ES-I3 (cell line): ENCODE data around the gene CD69.

Experiments
- H3K36me3 ChIP-seq: 2 replicates; pipeline ENCODE4 v1.6.1; 2013; ENCODE audit warnings: mild to moderate bottlenecking, low read length, control low read depth, moderate library complexity; ENCODE audit not compliant: insufficient read depth
- H3K4me1 ChIP-seq: 2 replicates; pipeline ENCODE4 v1.6.1; 2013; ENCODE audit warnings: mild to moderate bottlenecking, control low read depth, low read length; ENCODE audit not compliant: insufficient read depth
- H3K9ac ChIP-seq: 2 replicates; pipeline ENCODE4 v1.6.1; 2013; ENCODE audit warnings: low read depth, mild to moderate bottlenecking, low read length, moderate library complexity
- H3K9me3 ChIP-seq: 2 replicates; pipeline ENCODE4 v1.6.1; 2013; ENCODE audit warnings: mild to moderate bottlenecking, low read length, moderate library complexity; ENCODE audit not compliant: control insufficient read depth, insufficient read depth

CD69 gene

DNA sequence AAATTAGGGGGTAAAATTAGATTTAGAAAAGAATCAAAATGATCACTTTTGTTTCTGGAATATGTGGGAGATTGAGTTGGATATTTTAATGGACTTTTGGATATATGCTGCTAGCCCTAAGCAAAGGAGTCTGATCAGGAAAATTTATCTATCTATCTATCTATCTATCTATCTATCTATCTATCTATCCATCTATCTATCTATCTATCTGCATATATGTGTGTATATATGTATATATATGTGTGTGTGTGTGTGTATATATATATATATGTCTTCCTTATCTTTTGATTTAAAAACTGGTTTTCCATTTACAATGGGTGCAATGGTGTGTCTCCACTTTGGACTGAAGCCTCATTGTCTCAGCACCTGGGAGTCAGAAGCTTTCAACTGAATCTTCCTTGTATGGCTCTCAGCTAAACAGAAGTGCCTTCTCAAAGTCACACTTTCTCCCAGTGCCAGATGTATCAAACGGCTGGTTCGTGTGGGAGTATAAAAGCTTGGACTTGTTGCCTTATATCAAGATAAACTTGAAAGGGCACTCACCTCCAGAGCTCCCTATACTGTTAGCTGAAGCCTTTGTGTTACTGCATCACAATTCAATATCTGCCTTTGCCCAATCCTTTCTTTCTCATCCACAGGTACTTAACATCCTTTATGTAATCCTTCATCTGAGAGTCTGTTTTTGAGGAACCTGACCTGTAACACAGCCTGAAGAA lies 31.6 kb upstream of the CD69 start:
- 0 out of 2 replicates have a peak, but pooled peaks cover under 1% of the 10 kb centered on the region for H3K4me1 ChIP-seq
- no peaks in the 10 kb centered on the region for H3K9me3 ChIP-seq
- no peaks in the 10 kb centered on the region for H3K36me3 ChIP-seq
- no peak overlapping the region for H3K9ac ChIP-seq

DNA sequence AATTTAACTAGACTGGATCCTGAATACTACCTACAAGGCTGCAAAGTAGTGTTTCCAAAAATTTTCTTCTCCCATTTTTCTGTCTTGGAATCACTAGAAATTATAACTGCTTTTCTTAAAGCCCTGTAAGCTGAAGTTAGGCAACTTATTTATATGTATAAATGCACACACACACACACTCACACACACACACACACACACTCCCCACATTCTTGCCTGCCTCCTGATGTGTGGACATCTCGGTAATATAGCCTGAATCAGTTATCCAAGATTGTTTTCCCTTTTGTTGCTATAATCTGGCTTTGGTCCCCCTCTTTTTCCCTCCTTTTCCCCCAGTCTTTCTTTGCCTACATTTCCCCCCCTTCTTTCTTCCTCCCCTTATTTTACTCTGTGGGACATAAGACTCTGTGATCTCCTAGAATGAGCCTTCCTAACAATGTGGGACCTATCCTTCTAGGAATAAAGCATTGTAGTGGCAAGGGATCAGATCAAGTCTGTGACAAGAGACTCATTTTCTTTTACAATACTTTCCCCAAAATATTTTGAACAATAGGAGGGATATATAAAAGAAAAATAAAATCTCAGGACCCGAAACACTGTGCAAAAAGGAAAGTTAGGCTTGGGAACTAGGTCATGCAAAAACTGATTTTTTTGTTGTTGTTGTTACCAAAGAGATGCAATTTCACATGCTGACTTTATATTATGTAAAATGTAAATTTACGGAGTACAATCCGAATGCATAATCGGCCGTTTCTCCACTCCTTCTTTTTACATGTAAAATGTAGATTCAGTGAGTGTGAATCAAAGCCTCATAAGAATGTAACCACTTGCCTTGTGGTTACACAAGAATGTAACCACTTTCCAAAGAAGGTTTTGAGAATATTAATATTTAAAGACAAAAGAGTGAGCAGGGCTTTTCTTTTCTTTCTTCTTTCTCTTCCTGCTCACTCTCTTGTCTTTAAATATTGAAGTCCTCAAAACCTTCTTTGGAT lies 26.3 kb upstream of the CD69 start:
- no peak overlapping the region for H3K9ac ChIP-seq

GRCh38 chr12:9784816-9785215 lies 24.1 kb upstream of the CD69 start:
- no peaks in the 10 kb centered on the region for H3K36me3 ChIP-seq
- peaks cover 28% of the 10 kb centered on the region for H3K4me1 ChIP-seq
- H3K9me3 ChIP-seq: no peaks in the 10 kb centered on the region
- H3K9ac ChIP-seq: no peak overlapping the region

More for the DNA sequence above, 26.3 kb upstream of the CD69 start:
- Histone ChIP-seq H3K9me3 (no peaks in the 10 kb centered on the region), H3K4me1 (peaks cover 28% of the 10 kb centered on the region), H3K36me3 (no peaks in the 10 kb centered on the region)

- Histone ChIP-seq H3K9ac (no peak overlapping the region), H3K4me1 (peaks cover 28% of the 10 kb centered on the region), H3K9me3 (no peaks in the 10 kb centered on the region), H3K36me3 (no peaks in the 10 kb centered on the region)
Observed at GRCh38 chr12:9784326-9784725, 23.6 kb upstream of the CD69 start.

- H3K36me3 ChIP-seq: no peaks in the 10 kb centered on the region
- H3K9me3 ChIP-seq: no peaks in the 10 kb centered on the region
- peaks cover 28% of the 10 kb centered on the region for H3K4me1 ChIP-seq
- no peak overlapping the region for H3K9ac ChIP-seq
Observed at GRCh38 chr12:9782547-9783382, 22.1 kb upstream of the CD69 start.

DNA sequence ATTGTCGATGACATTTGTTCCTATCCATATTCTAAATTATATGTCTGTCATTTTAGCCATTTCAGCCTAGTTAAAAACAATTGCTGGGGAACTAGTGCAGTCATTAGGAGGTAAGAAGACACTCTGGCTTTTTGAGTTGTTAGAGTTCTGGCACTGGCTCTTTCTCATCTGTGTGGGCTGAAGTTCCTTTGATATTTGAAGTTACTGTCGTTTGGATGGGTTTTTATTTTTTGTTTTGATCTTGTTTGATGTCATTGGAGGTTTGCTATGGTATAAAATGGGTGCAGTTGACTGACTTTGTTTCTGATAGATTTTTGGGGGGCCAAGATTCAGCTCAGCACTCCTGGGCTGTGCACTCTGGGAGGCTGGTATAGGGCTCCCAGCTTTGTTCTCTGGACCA lies 20.7 kb upstream of the CD69 start:
- H3K36me3 ChIP-seq: no peaks in the 10 kb centered on the region
- H3K9me3 ChIP-seq: no peaks in the 10 kb centered on the region
- peaks cover 24% of the 10 kb centered on the region for H3K4me1 ChIP-seq
- H3K9ac ChIP-seq: no peak overlapping the region

- Histone ChIP-seq H3K36me3 (no peaks in the 10 kb centered on the region), H3K9me3 (no peaks in the 10 kb centered on the region), H3K9ac (no peak overlapping the region), H3K4me1 (peaks cover 17% of the 10 kb centered on the region; the same call in 1 of the 2 replicates)
Observed at GRCh38 chr12:9779209-9779608, 18.5 kb upstream of the CD69 start.

DNA sequence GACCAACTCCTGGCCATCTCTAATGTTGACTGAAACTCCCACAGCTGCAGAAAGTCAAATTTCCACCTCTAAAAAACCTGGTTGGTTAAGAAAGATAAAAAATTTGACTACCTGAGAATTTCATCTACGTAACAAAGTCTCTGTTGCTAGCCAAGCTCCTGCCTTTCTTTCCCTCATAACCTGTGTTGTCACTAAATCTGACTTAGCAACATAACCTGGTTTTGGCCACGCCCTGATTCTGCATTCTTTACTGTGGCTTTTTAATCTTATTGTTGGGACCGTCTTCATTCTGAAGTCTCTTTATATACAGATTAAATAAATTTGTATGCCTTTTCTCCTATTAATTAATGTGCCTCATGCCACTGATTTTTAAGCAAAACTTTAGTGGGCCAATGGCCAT lies 16.1 kb upstream of the CD69 start:
- H3K4me1 ChIP-seq: 0 out of 2 replicates have a peak, but pooled peaks cover 11% of the 10 kb centered on the region
- H3K36me3 ChIP-seq: no peaks in the 10 kb centered on the region
- no peak overlapping the region for H3K9ac ChIP-seq
- no peaks in the 10 kb centered on the region for H3K9me3 ChIP-seq

- H3K9me3 ChIP-seq: no peaks in the 10 kb centered on the region
- no peak overlapping the region for H3K9ac ChIP-seq
- H3K4me1 ChIP-seq: 0 out of 2 replicates have a peak, but pooled peaks cover 11% of the 10 kb centered on the region
- no peaks in the 10 kb centered on the region for H3K36me3 ChIP-seq
Observed at GRCh38 chr12:9773216-9773877, 12.6 kb upstream of the CD69 start.

- Histone ChIP-seq H3K36me3 (no peaks in the 10 kb centered on the region), H3K9me3 (no peaks in the 10 kb centered on the region), H3K4me1 (no peaks in the 10 kb centered on the region), H3K9ac (no peak overlapping the region)
Observed at GRCh38 chr12:9763025-9763424, 2.3 kb upstream of the CD69 start.

DNA sequence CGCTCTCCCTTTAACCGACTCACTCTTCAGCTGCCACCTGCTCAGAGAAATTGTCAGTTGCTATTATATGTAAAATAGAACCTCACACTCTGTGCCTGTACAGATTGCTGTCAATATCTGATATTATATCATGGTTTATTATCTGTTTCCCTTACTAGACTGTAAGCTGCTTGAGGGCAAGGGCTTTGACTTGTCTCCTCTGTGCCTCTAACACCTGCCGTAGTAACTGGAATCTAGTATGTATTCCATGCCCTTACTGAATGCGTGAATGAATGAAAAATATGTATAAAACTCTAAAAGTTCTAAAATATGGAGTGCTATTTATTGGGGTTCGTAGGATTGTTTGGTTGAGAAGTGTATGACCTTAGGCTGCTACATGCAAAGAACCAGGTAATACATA lies 1.7 kb upstream of the CD69 start:
- H3K9ac ChIP-seq: no peak overlapping the region
- no peaks in the 10 kb centered on the region for H3K4me1 ChIP-seq
- H3K36me3 ChIP-seq: no peaks in the 10 kb centered on the region
- no peaks in the 10 kb centered on the region for H3K9me3 ChIP-seq

- Histone ChIP-seq H3K9ac (no peak overlapping the region), H3K9me3 (no peaks in the 10 kb centered on the region), H3K4me1 (no peaks in the 10 kb centered on the region), H3K36me3 (no peaks in the 10 kb centered on the region)
Observed at GRCh38 chr12:9761419-9761781, 699 bp upstream of the CD69 start.

DNA sequence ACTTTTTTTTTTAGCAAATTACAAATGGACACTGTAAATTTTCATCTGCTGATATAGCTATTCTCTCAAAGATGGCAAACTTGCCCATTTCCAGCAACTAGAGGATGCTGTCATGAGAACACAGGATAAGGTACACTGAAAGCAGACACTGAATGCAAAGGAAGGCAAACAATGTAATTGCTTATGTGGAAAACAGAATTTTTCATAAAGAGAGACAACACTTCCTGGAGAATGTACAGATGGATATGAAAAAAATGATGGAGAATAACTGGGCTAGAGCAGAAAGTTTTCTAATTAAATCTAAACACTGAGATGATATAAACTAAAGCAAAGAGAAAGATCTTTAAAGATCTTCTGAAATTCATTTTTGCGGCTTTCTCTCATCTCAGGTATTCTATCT lies 581 bp downstream of the CD69 start:
- H3K36me3 ChIP-seq: no peaks in the 10 kb centered on the region
- H3K4me1 ChIP-seq: no peaks in the 10 kb centered on the region
- H3K9me3 ChIP-seq: no peaks in the 10 kb centered on the region
- no peak overlapping the region for H3K9ac ChIP-seq

DNA sequence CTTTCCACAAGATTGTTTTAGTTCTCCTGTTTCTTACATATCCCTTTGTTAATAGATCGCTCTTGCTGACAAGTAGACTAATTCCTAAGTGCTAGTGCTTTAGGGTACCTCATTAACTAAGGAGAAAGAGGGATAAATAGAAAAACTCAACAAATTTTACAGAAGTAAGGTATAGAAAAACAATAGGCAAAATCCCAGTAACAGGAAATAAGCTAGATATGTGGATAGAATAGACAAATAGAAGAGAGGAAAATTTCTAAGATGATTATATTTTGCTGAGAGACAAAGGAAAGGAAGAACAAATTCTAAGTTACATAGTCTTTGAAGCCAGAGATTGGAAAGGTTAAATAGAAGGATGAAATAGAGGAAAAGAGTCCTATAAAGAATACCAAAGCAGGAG lies 1.0 kb downstream of the CD69 start:
- Histone ChIP-seq H3K4me1 (no peaks in the 10 kb centered on the region), H3K9me3 (no peaks in the 10 kb centered on the region), H3K9ac (no peak overlapping the region), H3K36me3 (no peaks in the 10 kb centered on the region)
